H1 (cell line): ENCODE measurements around the gene TMEM232. TPM values are rescaled to one million over a fixed set of nuclear protein-coding genes. Genes with fewer than 3 reads are reported as not detected.

ENCODE experiments used
- CTCF ChIA-PET: fragments of 300-600 bp; sonication (Branson Sonifier 250); formaldehyde crosslinking; loops from one replicate; lab custom pipeline; 2021; ENCODE audit not compliant: partially characterized antibody; lab: Charles Lee
- POLR2A ChIA-PET: fragments of 300-600 bp; sonication (Branson Sonifier 250); formaldehyde crosslinking; loops from one replicate; lab custom pipeline; 2021; ENCODE audit warnings: inconsistent platforms; ENCODE audit not compliant: partially characterized antibody; lab: Charles Lee
- DNase-seq, 2 experiments: peaks; one replicate each; pipeline versions ENCODE4 v3.0.0 to v3.0.0-alpha.2; 2010 to 2022; ENCODE audit warnings: low spot score in 2 of 2, low read depth in 1 of 2, mixed read lengths in 1 of 2
- FAIRE-seq: peaks from 2 replicates; lab custom pipeline; 2011; peaks lifted over from hg19 to GRCh38; lab: Jason Lieb, UNC
- H2AFZ ChIP-seq: 2 replicates; pipeline ENCODE4 v1.8.1; 2012; ENCODE audit warnings: low read length, inconsistent platforms
- H2AK5ac ChIP-seq: 2 replicates; pipeline ENCODE4 v1.6.1; 2013; ENCODE audit warnings: low read depth, low read length
- H2BK120ac ChIP-seq: replicated peaks from 2 replicates; pipeline ENCODE3; 2013; ENCODE audit warnings: low read depth, low read length, inconsistent platforms
- H2BK12ac ChIP-seq: 2 replicates; pipeline ENCODE4 v1.6.1; 2013; ENCODE audit warnings: low read depth, low read length
- H2BK15ac ChIP-seq: 2 replicates; pipeline ENCODE4 v1.6.1; 2013; ENCODE audit warnings: low read length
- H2BK20ac ChIP-seq: 2 replicates; pipeline ENCODE4 v1.6.1; 2013; ENCODE audit warnings: low read length
- H2BK5ac ChIP-seq: 2 replicates; pipeline ENCODE4 v1.6.1; 2013; ENCODE audit warnings: low read depth, low read length
- H3K14ac ChIP-seq: 2 replicates; pipeline ENCODE4 v1.6.1; 2013; ENCODE audit warnings: inconsistent platforms; ENCODE audit not compliant: insufficient read length
- H3K18ac ChIP-seq: 2 replicates; pipeline ENCODE4 v1.6.1; 2013; ENCODE audit warnings: low read length; ENCODE audit errors: extremely low read depth
- H3K23ac ChIP-seq: 2 replicates; pipeline ENCODE4 v1.6.1; 2013; ENCODE audit warnings: inconsistent platforms; ENCODE audit not compliant: insufficient read length
- H3K23me2 ChIP-seq: 2 replicates; pipeline ENCODE4 v1.6.1; 2013; ENCODE audit warnings: low read depth, low read length
- H3K27ac ChIP-seq: 2 replicates; pipeline ENCODE4 v1.6.1; 2011; ENCODE audit warnings: low read depth, low read length, inconsistent platforms
- H3K27me3 ChIP-seq, 4 experiments: replicated peaks in 1 of 4; 1 replicate in 1 of 4; 2 replicates in 3 of 4; pipeline versions ENCODE4 v1.6.1 to v1.8.1; 2011 to 2013; ENCODE audit warnings: low read length in 3 of 4, mild to moderate bottlenecking in 3 of 4, inconsistent platforms in 2 of 4, mixed read lengths in 2 of 4, moderate library complexity in 1 of 4; ENCODE audit not compliant: control insufficient read depth in 3 of 4, insufficient read depth in 3 of 4; ENCODE audit errors: extremely low read depth in 1 of 4
- H3K36me3 ChIP-seq, 4 experiments: 2 replicates each; pipeline versions ENCODE4 v1.6.1 to v1.8.1; 2011 to 2013; ENCODE audit warnings: mild to moderate bottlenecking in 4 of 4, low read length in 3 of 4, moderate library complexity in 2 of 4, control low read depth in 1 of 4, inconsistent platforms in 1 of 4; ENCODE audit not compliant: insufficient read depth in 4 of 4, control insufficient read depth in 2 of 4
- H3K4ac ChIP-seq: replicated peaks from 2 replicates; pipeline ENCODE3; 2013; ENCODE audit warnings: low read length, low read depth, mixed read lengths, inconsistent platforms; ENCODE audit not compliant: insufficient read length
- H3K4me1 ChIP-seq, 4 experiments: replicated peaks in 1 of 4; 1 replicate in 1 of 4; 2 replicates in 3 of 4; pipeline versions ENCODE4 v1.6.1 to v1.8.1; 2011 to 2013; ENCODE audit warnings: low read length in 3 of 4, inconsistent platforms in 2 of 4, mixed read lengths in 1 of 4; ENCODE audit not compliant: insufficient read depth in 4 of 4, control insufficient read depth in 3 of 4
- H3K4me2 ChIP-seq, 2 experiments: 2 replicates each; pipeline versions ENCODE4 v1.6.1 to v1.8.1; 2011 to 2013; ENCODE audit warnings: low read depth in 2 of 2, low read length in 2 of 2, control low read depth in 1 of 2, inconsistent platforms in 1 of 2, mild to moderate bottlenecking in 1 of 2; ENCODE audit not compliant: insufficient read depth in 1 of 2
- H3K4me3 ChIP-seq, 4 experiments: fragments of 200-600, 300-600 bp in 1 of 4; sonication (generic), shearing (Covaris generic), sonication (Bioruptor Twin) in 1 of 4; 2 replicates each; pipeline versions ENCODE4 v1.5.1 to v1.8.1; 2011 to 2016; ENCODE audit warnings: low read length in 4 of 4, low read depth in 3 of 4, control low read depth in 2 of 4, inconsistent platforms in 2 of 4, mild to moderate bottlenecking in 2 of 4, mixed read lengths in 1 of 4, moderate library complexity in 1 of 4; ENCODE audit not compliant: insufficient read depth in 2 of 4; ENCODE audit errors: extremely low read depth in 1 of 4
- H3K56ac ChIP-seq: replicated peaks from 2 replicates; pipeline ENCODE3; 2013; ENCODE audit warnings: low read depth, mild to moderate bottlenecking, mixed read lengths, low read length, inconsistent platforms; ENCODE audit not compliant: insufficient read length
- H3K79me1 ChIP-seq: 2 replicates; pipeline ENCODE4 v1.6.1; 2013; ENCODE audit warnings: low read depth, low read length, control low read depth
- H3K79me2 ChIP-seq, 2 experiments: 2 replicates each; pipeline versions ENCODE4 v1.6.1 to v1.8.1; 2012 to 2013; ENCODE audit warnings: low read length in 2 of 2, mild to moderate bottlenecking in 2 of 2, inconsistent platforms in 1 of 2; ENCODE audit not compliant: insufficient read depth in 2 of 2, control insufficient read depth in 1 of 2
- H3K9ac ChIP-seq, 4 experiments: replicated peaks in 1 of 4; 1 replicate in 1 of 4; 2 replicates in 3 of 4; pipeline versions ENCODE4 v1.6.1 to v1.8.1; 2011 to 2013; ENCODE audit warnings: low read depth in 3 of 4, low read length in 3 of 4, control low read depth in 2 of 4, mild to moderate bottlenecking in 2 of 4, moderate library complexity in 2 of 4, inconsistent platforms in 1 of 4; ENCODE audit errors: extremely low read depth in 1 of 4
- H3K9me3 ChIP-seq, 2 experiments: 2 replicates each; pipeline versions ENCODE4 v1.6.1 to v1.8.1; 2012 to 2013; ENCODE audit warnings: mild to moderate bottlenecking in 2 of 2, moderate library complexity in 2 of 2, control low read depth in 1 of 2, inconsistent platforms in 1 of 2, low read depth in 1 of 2, low read length in 1 of 2, mixed read lengths in 1 of 2; ENCODE audit not compliant: insufficient read depth in 2 of 2
- H4K20me1 ChIP-seq, 2 experiments: replicated peaks in 1 of 2; 2 replicates each; pipeline versions ENCODE3 to v1.8.1; 2011 to 2013; ENCODE audit warnings: inconsistent platforms in 2 of 2, low read length in 2 of 2, mild to moderate bottlenecking in 1 of 2; ENCODE audit not compliant: insufficient read depth in 2 of 2, control insufficient read depth in 1 of 2
- H4K5ac ChIP-seq: 2 replicates; pipeline ENCODE4 v1.6.1; 2013; ENCODE audit warnings: low read length, low read depth, mixed read lengths, inconsistent platforms; ENCODE audit not compliant: insufficient read length
- H4K8ac ChIP-seq: 2 replicates; pipeline ENCODE4 v1.8.0; 2013; ENCODE audit warnings: mild to moderate bottlenecking, moderate library complexity, low read length, inconsistent platforms; ENCODE audit not compliant: insufficient read depth; ENCODE audit errors: extremely low read depth
- H4K91ac ChIP-seq: replicated peaks from 2 replicates; pipeline ENCODE3; 2013; ENCODE audit warnings: low read length, mixed read lengths, inconsistent platforms; ENCODE audit not compliant: insufficient read length
- CTCF ChIP-seq, 3 experiments: IDR thresholded peaks; 1 replicate in 2 of 3; 2 replicates in 1 of 3; pipeline versions ENCODE4 v1.5.1 to v1.6.1; 2011; ENCODE audit warnings: low read length in 3 of 3, mild to moderate bottlenecking in 3 of 3, inconsistent platforms in 2 of 3, low read depth in 1 of 3, moderate library complexity in 1 of 3; ENCODE audit not compliant: insufficient read depth in 1 of 3; ENCODE audit errors: control extremely low read depth in 1 of 3
- RXRA ChIP-seq: IDR thresholded peaks from 2 replicates; pipeline ENCODE4 v1.6.1; 2011; ENCODE audit warnings: low read depth, mild to moderate bottlenecking, low read length, moderate library complexity; ENCODE audit not compliant: insufficient read depth
- USF2 ChIP-seq: IDR thresholded peaks from 2 replicates; pipeline ENCODE4 v1.6.1; 2011; ENCODE audit warnings: low read length, improper control_type of control experiment
- WGBS, 2 experiments: shearing (Covaris generic) in 1 of 2; methylation state at CpG; one replicate each; pipeline versions ENCODE4 v1.1.6 to v1.1.7; 2013 to 2015; ENCODE audit warnings: low lambda C conversion rate in 2 of 2, mixed read lengths in 2 of 2, inconsistent platforms in 1 of 2, low coverage in 1 of 2, missing lambda C conversion rate in 1 of 2; ENCODE audit not compliant: insufficient replicate concordance in 2 of 2, insufficient coverage in 1 of 2, insufficient read length in 1 of 2; ENCODE audit errors: extremely low coverage in 1 of 2, missing lambda C conversion rate in 1 of 2; 5-methylcytosine and 5-hydroxymethylcytosine counted together
- polyA plus RNA-seq, 7 experiments: library from polyadenylated mRNA; depleted of rRNA in 3 of 7; stranded (reverse) in 5 of 7; unstranded in 2 of 7; fragments of >200 nt in 5 of 7; fragments of 200-250 nt in 2 of 7; gene quantifications; 1 replicate in 5 of 7; 2 replicates in 1 of 7; 4 replicates in 1 of 7; pipeline versions ENCODE4 v1.2.1 to v1.2.3, GENCODE V29; 2011 to 2013; ENCODE audit warnings: missing spikeins in 2 of 7, mixed read lengths in 2 of 7
- total RNA-seq: library from RNA; stranded (reverse); fragmentation: NEBNext Ultra II Directional; extraction: Animal tissue kit (Norgen Biotek cat#: 25700); gene quantifications from 2 replicates; pipeline ENCODE4 v1.2.1, GENCODE V29; 2021

Gene TMEM232
- total and polyA plus RNA-seq, 2 of the 8 experiments (the other 6 are each of a cell fraction or from before 2014, with no cell fraction given): 0.38 to 1.3 TPM

DNA sequence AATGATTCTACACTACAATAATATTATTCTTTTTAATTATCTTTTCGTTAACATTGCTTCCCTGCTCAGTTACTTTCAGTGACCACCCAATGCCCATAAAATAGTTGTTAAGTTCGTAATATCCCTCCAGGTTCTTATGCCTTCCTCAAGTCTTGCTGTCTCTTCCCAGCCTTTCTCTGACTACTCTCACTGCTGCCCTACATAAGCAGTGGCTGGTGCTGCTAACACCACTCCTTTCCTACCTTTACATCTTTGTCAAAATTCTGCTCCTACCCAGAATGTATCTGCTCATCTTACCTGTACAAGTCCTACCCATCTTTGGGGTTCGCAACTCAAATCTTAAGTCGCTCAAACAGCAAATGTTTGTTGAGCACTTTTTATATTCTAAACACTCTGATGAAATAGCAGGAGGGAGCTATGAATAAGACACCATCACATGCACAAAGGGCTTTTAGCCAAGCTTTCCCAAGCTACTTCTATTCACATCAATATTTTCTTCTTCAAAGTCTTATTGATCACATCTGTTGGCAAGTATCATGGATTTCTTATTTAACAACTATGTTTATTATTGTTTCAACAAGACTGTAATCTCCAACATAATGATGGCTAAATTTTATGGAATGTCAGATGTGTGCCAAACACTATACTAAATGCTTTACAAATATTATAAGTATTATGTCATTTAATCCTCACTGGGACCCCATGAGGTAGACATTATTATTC lies 41.8 kb upstream of the TMEM232 start:
- no peak for TF ChIP-seq USF2
- no peak for TF ChIP-seq RXRA
- TF ChIP-seq CTCF (IDR thresholded peaks at IDR 0.05; ENCODE audit: control extremely low read depth in 1 of 3, insufficient read depth in 1 of 3, low read depth in 1 of 3, low read length in 3 of 3): peak in 1 of 3 experiments; percentile 14; a peak in 1 of 4 replicates
- TF ChIP-seq, all 59 proteins: peak for 1
- Histone ChIP-seq H3K23me2 (no peaks in the 10 kb centered on the region), H3K23ac (no peak overlapping the region), H3K4ac (no peak overlapping the region), H2AFZ (no peak overlapping the region), H3K9me3 (no peaks in the 10 kb centered on the region), H3K14ac (no peak overlapping the region), H4K5ac (no peak overlapping the region), H4K8ac (no peak overlapping the region), H4K91ac (no peak overlapping the region), H3K36me3 (no peaks in the 10 kb centered on the region), H3K79me2 (no peaks in the 10 kb centered on the region), H3K27ac (no peak overlapping the region), H2BK5ac (no peak overlapping the region), H3K79me1 (no peaks in the 10 kb centered on the region), H2BK12ac (no peak overlapping the region), H3K18ac (no peak overlapping the region), H3K9ac (no peak overlapping the region), H3K56ac (no peak overlapping the region), H3K4me3 (no peak overlapping the region), H4K20me1 (no peaks in the 10 kb centered on the region), H3K27me3 (no peaks in the 10 kb centered on the region), H2BK120ac (no peak overlapping the region), H2AK5ac (no peak overlapping the region), H2BK20ac (no peak overlapping the region), H3K4me2 (no peak overlapping the region), H2BK15ac (no peak overlapping the region), H3K4me1 (no peaks in the 10 kb centered on the region)
- ChIA-PET CTCF (no interaction called here), POLR2A (interaction anchor here (0.6 kb wide), 1 partner anchor 1980 kb away, joined by 3 read pairs; no protein-coding TSS in a partner anchor)
- FAIRE-seq: no peak
- 88 to 100% methylated on average over 1 to 4 of the region's 4 CpGs for WGBS, 2 experiments
- no peak for DNase-seq
